Aorta (tissue), 5 donors: Measurements from ENCODE around the gene ITGBL1. TPM values are rescaled to one million over a fixed set of nuclear protein-coding genes. Genes with fewer than 3 reads are reported as not detected.
A peak's percentile ranks its signal among the peaks of the same experiment; 100 is the strongest.

Source experiments
- ATAC-seq: fragments of 200-7000 bp; cut with Tn5 transposase; one replicate; pipeline ENCODE4 v1.9.1; 2022; ENCODE audit warnings: moderate library complexity; ENCODE audit not compliant: low FRiP score
- DNase-seq, 2 donors: peaks; one replicate each; pipeline ENCODE4 v3.0.0-alpha.2; 2020
- H3K27ac ChIP-seq, 2 donors: one replicate each; pipeline ENCODE4 v1.5.1; 2013; ENCODE audit warnings: low read length in 2 of 2, mild to moderate bottlenecking in 2 of 2, moderate library complexity in 2 of 2, control low read depth in 1 of 2, inconsistent platforms in 1 of 2, low read depth in 1 of 2
- H3K27me3 ChIP-seq, 2 donors: one replicate each; pipeline ENCODE4 v1.6.1; 2013; ENCODE audit warnings: control low read depth in 1 of 2, low read length in 1 of 2, mild to moderate bottlenecking in 1 of 2, moderate library complexity in 1 of 2; ENCODE audit not compliant: insufficient read depth in 2 of 2, control insufficient read depth in 1 of 2
- H3K36me3 ChIP-seq, 2 donors: one replicate each; pipeline ENCODE4 v1.6.1; 2013; ENCODE audit warnings: control low read depth in 1 of 2, low read length in 1 of 2, mild to moderate bottlenecking in 1 of 2; ENCODE audit not compliant: insufficient read depth in 2 of 2, control insufficient read depth in 1 of 2
- H3K4me1 ChIP-seq, 2 donors: one replicate each; pipeline ENCODE4 v1.6.1; 2013; ENCODE audit warnings: low read length in 2 of 2, control low read depth in 1 of 2, mild to moderate bottlenecking in 1 of 2, moderate library complexity in 1 of 2; ENCODE audit not compliant: insufficient read depth in 2 of 2, control insufficient read depth in 1 of 2
- H3K4me3 ChIP-seq, 2 donors: one replicate each; pipeline ENCODE4 v1.5.1; 2013; ENCODE audit warnings: low read length in 2 of 2, control low read depth in 1 of 2, mild to moderate bottlenecking in 1 of 2
- H3K9me3 ChIP-seq: one replicate; pipeline ENCODE4 v1.6.1; 2013; ENCODE audit warnings: mild to moderate bottlenecking, low read length; ENCODE audit not compliant: control insufficient read depth
- WGBS, 2 donors: extraction: QIAGEN DNeasy Blood & Tissue Kit; methylation state at CpG; one replicate each; pipeline ENCODE4 v1.1.7; 2013; 5-methylcytosine and 5-hydroxymethylcytosine counted together
- intact Hi-C, 2 donors: fragments of 100-400 bp; cut with DNase I; formaldehyde crosslinking; loops; one replicate each; pipeline versions ENCODE4 v1.14.2 to v1.15.0; 2022
- polyA plus RNA-seq, 2 donors: library from polyadenylated mRNA; stranded (reverse); fragments of 200-250 nt; gene quantifications; one replicate each; pipeline ENCODE4 v1.2.3, GENCODE V29; 2013
- total RNA-seq, 2 donors: library from RNA; stranded (reverse); fragmentation: NEBNext Ultra II Directional; extraction: Animal tissue kit (Norgen Biotek cat#: 25700); gene quantifications; one replicate each; pipeline ENCODE4 v1.2.1, GENCODE V29; 2021
- donor health status: healthy with polysubstance abuse.
- donor health status: Bipolar disorder and iron deficiency.
- donor health status: DM: no; HTN: no; CAD: no.
- donor health status: DM: no; HTN: no; CAD: no.
- donor health status: DM: yes; HTN: yes; CAD: no.

ITGBL1 gene
- total and polyA plus RNA-seq, 4 donors: 110 to 144 (median 121) TPM

- WGBS, 2 donors: 3 to 4% methylated on average over 1 of the region's 1 CpG
- no peak for DNase-seq
Measured at GRCh38 chr13:101545521-101545920, 93.0 kb downstream of the ITGBL1 start.

GRCh38 chr13:101552286-101552685, 99.8 kb downstream of the ITGBL1 start:
- H3K9me3 ChIP-seq: no peaks in the 10 kb centered on the region
- no peaks in the 10 kb centered on the region for H3K36me3 ChIP-seq
- DNase-seq (no peak), ATAC-seq (no peak)
- intact Hi-C loops: no loop called here
- WGBS, 2 donors: 3 to 5% methylated on average over 1 of the region's 1 CpG
- no peaks in the 10 kb centered on the region for H3K27me3 ChIP-seq
- peaks cover 6 to 11% of the 10 kb centered on the region in 2 donors for H3K4me1 ChIP-seq
- H3K4me3 ChIP-seq: no peak overlapping the region
- H3K27ac ChIP-seq: no peak overlapping the region

More at GRCh38 chr13:101545521-101545920, 93.0 kb downstream of the ITGBL1 start:
- no peak for ATAC-seq
- no peak overlapping the region for H3K27ac ChIP-seq
- no peak overlapping the region for H3K4me3 ChIP-seq
- H3K36me3 ChIP-seq: no peaks in the 10 kb centered on the region
- no peaks in the 10 kb centered on the region for H3K9me3 ChIP-seq
- H3K4me1 ChIP-seq: peaks cover 0 to 5% of the 10 kb centered on the region in 2 donors
- H3K27me3 ChIP-seq: no peaks in the 10 kb centered on the region
- intact Hi-C loops: no loop called here

- Histone ChIP-seq H3K27me3 (no peaks in the 10 kb centered on the region), H3K9me3 (no peaks in the 10 kb centered on the region), H3K36me3 (no peaks in the 10 kb centered on the region), H3K27ac (no peak overlapping the region), H3K4me1 (peaks cover 6 to 11% of the 10 kb centered on the region in 2 donors), H3K4me3 (no peak overlapping the region)
- ATAC-seq (no peak), DNase-seq (no peak)
- intact Hi-C loops: no loop called here
Measured at GRCh38 chr13:101552786-101553185, 100.3 kb downstream of the ITGBL1 start.

GRCh38 chr13:101554420-101555125, 102.1 kb downstream of the ITGBL1 start:
- intact Hi-C loops: no loop called here
- 77 to 81% methylated on average over 2 of the region's 2 CpGs for WGBS, 2 donors

GRCh38 chr13:101555610-101556009, 103.1 kb downstream of the ITGBL1 start:
- ATAC-seq (no peak), DNase-seq (no peak)
- Histone ChIP-seq H3K27ac (no peak overlapping the region), H3K9me3 (no peaks in the 10 kb centered on the region), H3K4me1 (peaks cover 6% of the 10 kb centered on the region in 2 donors), H3K36me3 (no peaks in the 10 kb centered on the region), H3K4me3 (no peak overlapping the region), H3K27me3 (no peaks in the 10 kb centered on the region)
- intact Hi-C loops: no loop called here

More at GRCh38 chr13:101554420-101555125, 102.1 kb downstream of the ITGBL1 start:
- no peaks in the 10 kb centered on the region for H3K36me3 ChIP-seq
- H3K4me3 ChIP-seq: no peak overlapping the region
- ATAC-seq: peak; percentile 49
- no peaks in the 10 kb centered on the region for H3K9me3 ChIP-seq
- H3K27me3 ChIP-seq: no peaks in the 10 kb centered on the region
- H3K27ac ChIP-seq: peak overlapping the region in 1 of 2 donors; percentile 73
- no peak for DNase-seq
- H3K4me1 ChIP-seq: peaks cover 6 to 11% of the 10 kb centered on the region in 2 donors

- ATAC-seq (peak; percentile 70), DNase-seq (no peak)
- no peaks in the 10 kb centered on the region for H3K36me3 ChIP-seq
- no peak overlapping the region for H3K4me3 ChIP-seq
- H3K9me3 ChIP-seq: no peaks in the 10 kb centered on the region
- peaks cover 4 to 6% of the 10 kb centered on the region in 2 donors for H3K4me1 ChIP-seq
- no peaks in the 10 kb centered on the region for H3K27me3 ChIP-seq
- peak overlapping the region in 1 of 2 donors; percentile 44 for H3K27ac ChIP-seq
- intact Hi-C loops: no loop called here
- 32 to 47% methylated on average over 3 of the region's 3 CpGs for WGBS, 2 donors
Measured at GRCh38 chr13:101556676-101557123, 104.2 kb downstream of the ITGBL1 start.

GRCh38 chr13:101565317-101565716, 112.8 kb downstream of the ITGBL1 start:
- Histone ChIP-seq H3K4me3 (no peak overlapping the region), H3K4me1 (no peaks in the 10 kb centered on the region), H3K9me3 (no peaks in the 10 kb centered on the region), H3K27ac (no peak overlapping the region), H3K36me3 (no peaks in the 10 kb centered on the region), H3K27me3 (no peaks in the 10 kb centered on the region)
- intact Hi-C loops: no loop called here
- 96 to 100% methylated on average over 1 of the region's 1 CpG for WGBS, 2 donors
- no peak for ATAC-seq
- DNase-seq: no peak

GRCh38 chr13:101567841-101568240, 115.4 kb downstream of the ITGBL1 start:
- H3K27ac ChIP-seq: no peak overlapping the region
- no peaks in the 10 kb centered on the region for H3K36me3 ChIP-seq
- H3K4me3 ChIP-seq: no peak overlapping the region
- H3K9me3 ChIP-seq: no peaks in the 10 kb centered on the region
- ATAC-seq: no peak
- intact Hi-C loops: no loop called here
- H3K27me3 ChIP-seq: no peaks in the 10 kb centered on the region
- no peak for DNase-seq
- whole genome bisulfite sequencing, 2 donors: 90% methylated on average over 4 of the region's 4 CpGs
- peaks cover 0 to 3% of the 10 kb centered on the region in 2 donors for H3K4me1 ChIP-seq

GRCh38 chr13:101569807-101570206, 117.3 kb downstream of the ITGBL1 start:
- no peak for ATAC-seq
- Histone ChIP-seq H3K9me3 (no peaks in the 10 kb centered on the region), H3K4me3 (no peak overlapping the region), H3K27me3 (no peaks in the 10 kb centered on the region), H3K27ac (no peak overlapping the region), H3K36me3 (no peaks in the 10 kb centered on the region), H3K4me1 (peaks cover 0 to 5% of the 10 kb centered on the region in 2 donors)
- intact Hi-C loops: no loop called here
- 97 to 100% methylated on average over 1 of the region's 1 CpG for WGBS, 2 donors
- no peak for DNase-seq
